Endothelial cell of umbilical vein (primary cell): ENCODE results near the gene ZCCHC4. TPM values are rescaled to one million over a fixed set of nuclear protein-coding genes. Genes with fewer than 3 reads are reported as not detected.

Experiments used
- BruUV-seq: library from RNA; stranded (reverse); fragments of 400-500 nt; replicated peaks from 2 replicates; lab custom pipeline; 2021; lab: Mats Ljungman, UMichigan
- CTCF ChIA-PET: fragments of 300-600, 350-600 bp; sonication (Branson Sonifier 250); formaldehyde crosslinking; loops from one replicate; lab custom pipeline; 2021; ENCODE audit warnings: antibody characterized with exemption, inconsistent platforms; lab: Charles Lee
- POLR2A ChIA-PET: fragments of 300-600, 350-600 bp; sonication (Branson Sonifier 250); formaldehyde crosslinking; loops from one replicate; lab custom pipeline; 2021; ENCODE audit warnings: antibody characterized with exemption, inconsistent platforms; lab: Charles Lee
- DNase-seq: peaks from one replicate; pipeline ENCODE4 v3.0.0-alpha.2; 2011; ENCODE audit warnings: low read depth, low spot score
- FAIRE-seq: peaks from 2 replicates; lab custom pipeline; 2011; peaks lifted over from hg19 to GRCh38; lab: Jason Lieb, UNC
- H2AFZ ChIP-seq: 2 replicates; pipeline ENCODE4 v1.6.0; 2012; ENCODE audit warnings: low read depth, low read length, control low read depth, inconsistent platforms
- H3K27ac ChIP-seq: 2 replicates; pipeline ENCODE4 v1.5.1; 2011; ENCODE audit warnings: low read depth, mild to moderate bottlenecking, control low read depth, low read length, moderate library complexity; ENCODE audit not compliant: insufficient read depth
- H3K27me3 ChIP-seq, 2 experiments: 2 replicates each; pipeline versions ENCODE4 v1.6.0 to v1.6.1; 2011; ENCODE audit warnings: low read length in 2 of 2, mixed read lengths in 1 of 2; ENCODE audit not compliant: control insufficient read depth in 2 of 2, insufficient read depth in 2 of 2
- H3K36me3 ChIP-seq, 2 experiments: 2 replicates in 1 of 2; 3 replicates in 1 of 2; pipeline ENCODE4 v1.5.1; 2011; ENCODE audit warnings: low read length in 2 of 2, mild to moderate bottlenecking in 1 of 2, moderate library complexity in 1 of 2; ENCODE audit not compliant: control insufficient read depth in 2 of 2, insufficient read depth in 2 of 2; ENCODE audit errors: extremely low read depth in 1 of 2
- H3K4me1 ChIP-seq: 3 replicates; pipeline ENCODE4 v1.5.1; 2011; ENCODE audit warnings: mild to moderate bottlenecking, low read length; ENCODE audit not compliant: control insufficient read depth, insufficient read depth; ENCODE audit errors: extremely low read depth
- H3K4me2 ChIP-seq: 2 replicates; pipeline ENCODE4 v1.6.1; 2011; ENCODE audit warnings: low read length, control low read depth, mixed read lengths; ENCODE audit not compliant: insufficient read depth
- H3K4me3 ChIP-seq, 3 experiments: fragments of 200-600 bp in 1 of 3; sonication (generic), shearing (Covaris generic) in 1 of 3; replicated peaks in 1 of 3; 2 replicates each; pipeline ENCODE4 v1.5.1; 2011 to 2016; ENCODE audit warnings: control low read depth in 3 of 3, low read length in 3 of 3, mild to moderate bottlenecking in 2 of 3, inconsistent platforms in 1 of 3, low read depth in 1 of 3, moderate library complexity in 1 of 3; ENCODE audit not compliant: insufficient read depth in 1 of 3
- H3K79me2 ChIP-seq: 2 replicates; pipeline ENCODE4 v1.6.0; 2012; ENCODE audit warnings: low read length, inconsistent platforms; ENCODE audit not compliant: control insufficient read depth, insufficient read depth
- H3K9ac ChIP-seq: replicated peaks from 2 replicates; pipeline ENCODE3; 2011; ENCODE audit warnings: low read length, control low read depth; ENCODE audit not compliant: insufficient read depth; ENCODE audit errors: extremely low read depth
- H3K9me1 ChIP-seq: replicated peaks from 3 replicates; pipeline ENCODE4 v1.6.0; 2011; ENCODE audit warnings: mild to moderate bottlenecking, low read length; ENCODE audit not compliant: control insufficient read depth, insufficient read depth; ENCODE audit errors: extremely low read depth
- H3K9me3 ChIP-seq: replicated peaks from 2 replicates; pipeline ENCODE4 v1.5.1; 2012; ENCODE audit warnings: low read length, inconsistent platforms; ENCODE audit not compliant: control insufficient read depth, insufficient read depth
- H4K20me1 ChIP-seq: replicated peaks from 2 replicates; pipeline ENCODE3; 2011; ENCODE audit warnings: mild to moderate bottlenecking, low read length; ENCODE audit not compliant: control insufficient read depth, insufficient read depth; ENCODE audit errors: extremely low read depth
- EZH2 ChIP-seq: IDR thresholded peaks from 2 replicates; pipeline ENCODE4 v1.6.1; 2012; ENCODE audit warnings: borderline replicate concordance, low read depth, mild to moderate bottlenecking, moderate library complexity, low read length, inconsistent platforms; ENCODE audit not compliant: severe bottlenecking
- FOS ChIP-seq: IDR thresholded peaks from 2 replicates; pipeline ENCODE4 v1.6.1; 2011; ENCODE audit warnings: mild to moderate bottlenecking, low read length, moderate library complexity, borderline replicate concordance; ENCODE audit not compliant: insufficient read depth
- GATA2 ChIP-seq: IDR thresholded peaks from 2 replicates; pipeline ENCODE4 v1.7.0; 2011; ENCODE audit warnings: low read depth, mild to moderate bottlenecking, moderate library complexity, mixed read lengths, low read length; ENCODE audit not compliant: insufficient read length, insufficient read depth
- JUN ChIP-seq: IDR thresholded peaks from 2 replicates; pipeline ENCODE4 v1.6.1; 2011; ENCODE audit warnings: borderline replicate concordance, low read depth; ENCODE audit not compliant: insufficient read length, insufficient read depth
- MYC ChIP-seq: IDR thresholded peaks from one replicate; pipeline ENCODE4 v1.6.1; 2011; ENCODE audit warnings: mild to moderate bottlenecking, low read depth, low read length
- POLR2A ChIP-seq: IDR thresholded peaks from 2 replicates; pipeline ENCODE4 v1.6.1; 2012; ENCODE audit warnings: low read depth, mild to moderate bottlenecking, control low read depth, low read length
- POLR2AphosphoS5 ChIP-seq: IDR thresholded peaks from 2 replicates; pipeline ENCODE4 v1.6.1; 2012; ENCODE audit warnings: low read depth, mild to moderate bottlenecking, control low read depth, low read length, moderate library complexity; ENCODE audit not compliant: insufficient read depth
- dilution Hi-C: fragments of 300-500 bp; cut with MboI; formaldehyde crosslinking; loops from one replicate; pipeline ENCODE4 v1.15.0; 2019; ENCODE audit warnings: low sequenced_read_pairs; ENCODE audit not compliant: extremely low pct_ligation_motif_present
- intact Hi-C: fragments of 100-400 bp; cut with micrococcal nuclease; formaldehyde crosslinking; loops from one replicate; pipeline ENCODE4 v1.10.0; 2022
- polyA plus RNA-seq, 4 experiments: library from polyadenylated mRNA; depleted of rRNA in 3 of 4; stranded (reverse) in 3 of 4; unstranded in 1 of 4; fragments of >200 nt; gene quantifications; 2 replicates each; pipeline versions ENCODE4 v1.2.1 to v1.2.3, GENCODE V29; 2011 to 2012; ENCODE audit warnings: missing spikeins in 1 of 4
- total RNA-seq: library from RNA; stranded (reverse); gene quantifications from 2 replicates; pipeline ENCODE4 v1.2.3, GENCODE V29; 2021
- TF ChIP-seq, protein P1 (sequence below), 2 donors: IDR thresholded peaks; 1 replicate in 1 of 2; 2 replicates in 1 of 2; pipeline ENCODE4 v1.5.1; 2011; ENCODE audit warnings: low read length in 2 of 2, mild to moderate bottlenecking in 2 of 2, moderate library complexity in 2 of 2, control low read depth in 1 of 2, inconsistent platforms in 1 of 2, low read depth in 1 of 2; ENCODE audit not compliant: insufficient read depth in 1 of 2; ENCODE audit errors: extremely low read depth in 1 of 2
- TF ChIP-seq, protein P2 (sequence below): IDR thresholded peaks from 2 replicates; pipeline ENCODE4 v1.6.1; 2011; ENCODE audit not compliant: insufficient read depth, insufficient read length

ZCCHC4 gene
- total and polyA plus RNA-seq, 2 donors (not counting 3 experiments of a cell fraction or from before 2014, with no cell fraction given), result 6.6 to 10.9 TPM

DNA sequence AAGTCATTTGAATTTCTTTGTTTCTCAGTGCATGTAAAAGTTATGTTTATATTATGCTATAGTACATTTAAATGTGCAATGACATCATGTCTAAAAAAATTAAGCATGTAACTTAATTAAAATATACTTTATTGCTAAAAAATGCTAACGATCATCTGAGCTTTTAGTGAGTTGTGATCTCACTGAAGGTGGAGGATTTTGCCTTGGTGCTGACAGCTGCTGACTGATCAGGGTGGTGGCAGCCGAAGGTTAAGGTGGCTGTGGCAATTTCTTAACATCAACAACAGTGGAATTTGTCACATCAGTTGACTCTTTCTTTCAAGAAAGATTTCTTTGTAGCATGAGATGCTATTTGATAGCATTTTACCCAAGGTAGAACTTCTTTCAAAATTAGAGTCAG, 71.1 kb downstream of the ZCCHC4 start:
- Histone ChIP-seq H3K27ac (no peak overlapping the region), H4K20me1 (no peaks in the 10 kb centered on the region), H3K9me3 (no peaks in the 10 kb centered on the region), H3K4me1 (no peaks in the 10 kb centered on the region), H3K9me1 (no peaks in the 10 kb centered on the region), H3K36me3 (peaks cover 5 to 6% of the 10 kb centered on the region in 2 experiments), H3K9ac (no peak overlapping the region), H3K79me2 (peaks cover 10% of the 10 kb centered on the region), H3K4me3 (no peak overlapping the region), H2AFZ (no peak overlapping the region), H3K4me2 (no peak overlapping the region), H3K27me3 (no peaks in the 10 kb centered on the region)
- BruUV-seq, result no TSS peak
- no peak for DNase-seq
- dilution Hi-C loops, result no loop called here
- TF ChIP-seq EZH2 (no peak), JUN (no peak), GATA2 (no peak), MYC (no peak), POLR2AphosphoS5 (no peak), POLR2A (no peak), FOS (no peak)
- TF ChIP-seq, protein P1, sequence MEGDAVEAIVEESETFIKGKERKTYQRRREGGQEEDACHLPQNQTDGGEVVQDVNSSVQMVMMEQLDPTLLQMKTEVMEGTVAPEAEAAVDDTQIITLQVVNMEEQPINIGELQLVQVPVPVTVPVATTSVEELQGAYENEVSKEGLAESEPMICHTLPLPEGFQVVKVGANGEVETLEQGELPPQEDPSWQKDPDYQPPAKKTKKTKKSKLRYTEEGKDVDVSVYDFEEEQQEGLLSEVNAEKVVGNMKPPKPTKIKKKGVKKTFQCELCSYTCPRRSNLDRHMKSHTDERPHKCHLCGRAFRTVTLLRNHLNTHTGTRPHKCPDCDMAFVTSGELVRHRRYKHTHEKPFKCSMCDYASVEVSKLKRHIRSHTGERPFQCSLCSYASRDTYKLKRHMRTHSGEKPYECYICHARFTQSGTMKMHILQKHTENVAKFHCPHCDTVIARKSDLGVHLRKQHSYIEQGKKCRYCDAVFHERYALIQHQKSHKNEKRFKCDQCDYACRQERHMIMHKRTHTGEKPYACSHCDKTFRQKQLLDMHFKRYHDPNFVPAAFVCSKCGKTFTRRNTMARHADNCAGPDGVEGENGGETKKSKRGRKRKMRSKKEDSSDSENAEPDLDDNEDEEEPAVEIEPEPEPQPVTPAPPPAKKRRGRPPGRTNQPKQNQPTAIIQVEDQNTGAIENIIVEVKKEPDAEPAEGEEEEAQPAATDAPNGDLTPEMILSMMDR (IDR thresholded peaks at IDR 0.05; ENCODE audit: extremely low read depth in 1 of 2, insufficient read depth in 1 of 2, low read depth in 1 of 2, low read length in 2 of 2), result no peak
- TF ChIP-seq, protein P2, sequence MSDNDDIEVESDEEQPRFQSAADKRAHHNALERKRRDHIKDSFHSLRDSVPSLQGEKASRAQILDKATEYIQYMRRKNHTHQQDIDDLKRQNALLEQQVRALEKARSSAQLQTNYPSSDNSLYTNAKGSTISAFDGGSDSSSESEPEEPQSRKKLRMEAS, result no peak
- CTCF ChIA-PET, result interaction anchor here (1.2 to 2.2 kb wide), 2 partner anchors 17 to 71 kb away, joined by 5 read pairs; partner anchors contain the start of gene ZCCHC4
- intact Hi-C loops, result no loop called here
- no peak for FAIRE-seq
- POLR2A ChIA-PET, result no interaction called here
